OCI-LY3 (cell line): ENCODE measurements around the gene GRAMD1C.
A peak's percentile ranks its signal among the peaks of the same experiment; 100 is the strongest.

Source experiments
- H2AFZ ChIP-seq: fragments of 200-600, 300-600 bp; shearing (Covaris generic); 2 replicates; pipeline ENCODE4 v1.6.0; 2014; ENCODE audit warnings: antibody characterized with exemption, low read depth, low read length
- H3K27ac ChIP-seq: fragments of 200-600, 300-600 bp; sonication (generic); 2 replicates; pipeline ENCODE4 v1.5.1; 2014; ENCODE audit warnings: mild to moderate bottlenecking, low read length, moderate library complexity, mixed read lengths
- H3K27me3 ChIP-seq: fragments of 200-600, 300-600 bp; sonication (generic); 2 replicates; pipeline ENCODE4 v1.6.1; 2014; ENCODE audit warnings: low read depth, low read length, mixed read lengths
- H3K36me3 ChIP-seq: fragments of 200-600, 300-600 bp; sonication (generic); replicated peaks from 2 replicates; pipeline ENCODE3; 2014; ENCODE audit warnings: low read depth, low read length, mixed read lengths
- H3K4me1 ChIP-seq: fragments of 300-600, 200-600 bp; sonication (generic); 2 replicates; pipeline ENCODE4 v1.6.1; 2014; ENCODE audit warnings: low read length, mixed read lengths
- H3K4me2 ChIP-seq: fragments of 200-600, 300-600 bp; sonication (generic); 2 replicates; pipeline ENCODE4 v1.6.1; 2014; ENCODE audit warnings: low read length, mixed read lengths
- H3K4me3 ChIP-seq: fragments of 300-600, 200-600 bp; sonication (generic); 2 replicates; pipeline ENCODE4 v1.5.1; 2014; ENCODE audit warnings: antibody characterized with exemption, mild to moderate bottlenecking, low read length, moderate library complexity
- H3K79me2 ChIP-seq: fragments of 300-600, 200-600 bp; shearing (Covaris generic); 2 replicates; pipeline ENCODE4 v1.6.1; 2014; ENCODE audit warnings: mild to moderate bottlenecking, low read length, mixed read lengths
- H3K9ac ChIP-seq: fragments of 300-600, 200-600 bp; shearing (Covaris generic); 2 replicates; pipeline ENCODE4 v1.6.0; 2014; ENCODE audit warnings: mild to moderate bottlenecking, low read length, moderate library complexity
- H3K9me3 ChIP-seq: fragments of 200-600, 300-600 bp; shearing (Covaris generic); 2 replicates; pipeline ENCODE4 v1.6.1; 2014; ENCODE audit warnings: low read length, mixed read lengths; ENCODE audit not compliant: insufficient read depth
- H4K20me1 ChIP-seq: fragments of 200-600, 300-600 bp; sonication (generic); 2 replicates; pipeline ENCODE4 v1.6.1; 2016; ENCODE audit warnings: low read length, mixed read lengths; ENCODE audit not compliant: insufficient read depth
- EZH2phosphoT487 ChIP-seq: fragments of 200-600 bp; shearing (Covaris generic); IDR thresholded peaks from 2 replicates; pipeline ENCODE4 v1.6.1; 2018; ENCODE audit warnings: antibody characterized with exemption, mixed run types, low read depth
- TF ChIP-seq, protein P1 (sequence below): fragments of 200-600, 300-600 bp; sonication (generic); IDR thresholded peaks from 2 replicates; pipeline ENCODE4 v1.5.1; 2014; ENCODE audit warnings: antibody characterized with exemption, low read length, low read depth

GRAMD1C gene

DNA sequence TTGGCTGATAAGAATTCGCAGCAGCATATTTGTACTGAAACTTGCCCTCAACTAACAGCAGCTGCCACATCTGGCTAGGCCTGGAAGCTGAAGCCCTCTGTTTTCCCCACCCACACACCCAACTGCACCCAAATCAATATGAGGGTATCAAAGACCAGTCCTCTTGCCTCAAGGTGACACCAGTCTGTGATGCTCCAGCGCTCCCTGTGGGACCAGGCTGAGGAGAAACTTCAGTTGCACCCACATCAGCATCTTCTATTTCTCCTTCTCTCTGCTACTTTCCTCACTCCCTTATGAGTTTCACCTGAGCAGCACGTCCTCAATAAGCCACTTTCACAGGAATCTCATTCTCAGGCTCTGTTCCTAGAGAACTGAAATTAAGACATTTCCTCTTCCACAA lies 18.7 kb upstream of the GRAMD1C start:
- Histone ChIP-seq H3K79me2 (no peaks in the 10 kb centered on the region), H3K4me3 (no peak overlapping the region), H3K9me3 (no peaks in the 10 kb centered on the region), H4K20me1 (no peaks in the 10 kb centered on the region), H3K27ac (no peak overlapping the region), H2AFZ (no peak overlapping the region), H3K4me1 (peaks cover 7% of the 10 kb centered on the region), H3K36me3 (no peaks in the 10 kb centered on the region), H3K9ac (no peak overlapping the region), H3K27me3 (no peaks in the 10 kb centered on the region), H3K4me2 (no peak overlapping the region)
- TF ChIP-seq EZH2phosphoT487, result no peak
- TF ChIP-seq, protein P1, sequence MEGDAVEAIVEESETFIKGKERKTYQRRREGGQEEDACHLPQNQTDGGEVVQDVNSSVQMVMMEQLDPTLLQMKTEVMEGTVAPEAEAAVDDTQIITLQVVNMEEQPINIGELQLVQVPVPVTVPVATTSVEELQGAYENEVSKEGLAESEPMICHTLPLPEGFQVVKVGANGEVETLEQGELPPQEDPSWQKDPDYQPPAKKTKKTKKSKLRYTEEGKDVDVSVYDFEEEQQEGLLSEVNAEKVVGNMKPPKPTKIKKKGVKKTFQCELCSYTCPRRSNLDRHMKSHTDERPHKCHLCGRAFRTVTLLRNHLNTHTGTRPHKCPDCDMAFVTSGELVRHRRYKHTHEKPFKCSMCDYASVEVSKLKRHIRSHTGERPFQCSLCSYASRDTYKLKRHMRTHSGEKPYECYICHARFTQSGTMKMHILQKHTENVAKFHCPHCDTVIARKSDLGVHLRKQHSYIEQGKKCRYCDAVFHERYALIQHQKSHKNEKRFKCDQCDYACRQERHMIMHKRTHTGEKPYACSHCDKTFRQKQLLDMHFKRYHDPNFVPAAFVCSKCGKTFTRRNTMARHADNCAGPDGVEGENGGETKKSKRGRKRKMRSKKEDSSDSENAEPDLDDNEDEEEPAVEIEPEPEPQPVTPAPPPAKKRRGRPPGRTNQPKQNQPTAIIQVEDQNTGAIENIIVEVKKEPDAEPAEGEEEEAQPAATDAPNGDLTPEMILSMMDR, result no peak

DNA sequence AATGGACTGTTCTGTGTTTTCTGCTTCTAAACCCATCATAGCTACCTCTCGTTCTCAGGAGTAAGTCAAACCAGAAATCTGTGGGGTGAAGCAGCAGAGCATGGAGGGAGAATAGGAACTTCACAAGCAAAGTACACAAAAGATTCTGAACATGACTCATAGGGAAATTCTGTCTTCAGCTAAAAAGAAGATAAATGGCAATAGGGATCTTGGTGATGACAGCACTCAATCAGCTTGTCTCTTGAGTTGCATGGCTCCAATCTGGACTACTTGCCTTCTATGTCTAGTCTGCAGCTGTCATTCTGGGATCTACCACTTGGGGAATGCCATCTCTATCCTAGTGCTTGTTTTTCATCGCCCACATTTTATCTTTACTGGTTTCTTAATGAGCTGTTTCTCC lies 13.5 kb upstream of the GRAMD1C start:
- Histone ChIP-seq H3K27ac (peak overlapping the region; percentile 80), H3K9me3 (no peaks in the 10 kb centered on the region), H3K4me3 (peak overlapping the region; percentile 72), H2AFZ (peak overlapping the region; percentile 85; the same call in 1 of the 2 replicates), H3K4me2 (peak overlapping the region; percentile 92), H3K36me3 (no peaks in the 10 kb centered on the region), H4K20me1 (no peaks in the 10 kb centered on the region), H3K79me2 (no peaks in the 10 kb centered on the region), H3K27me3 (no peaks in the 10 kb centered on the region), H3K9ac (peak overlapping the region; percentile 52), H3K4me1 (peaks cover 32% of the 10 kb centered on the region)
- TF ChIP-seq, protein P1, result no peak
- no peak for TF ChIP-seq EZH2phosphoT487

- Histone ChIP-seq H3K4me2 (no peak overlapping the region), H3K79me2 (no peaks in the 10 kb centered on the region), H3K27me3 (no peaks in the 10 kb centered on the region), H3K36me3 (peaks cover 7% of the 10 kb centered on the region), H3K9me3 (peaks cover 9% of the 10 kb centered on the region; the same call in 1 of the 2 replicates), H3K27ac (no peak overlapping the region), H4K20me1 (no peaks in the 10 kb centered on the region), H3K9ac (no peak overlapping the region), H3K4me3 (no peak overlapping the region), H3K4me1 (peaks cover 52% of the 10 kb centered on the region), H2AFZ (no peak overlapping the region)
- TF ChIP-seq, protein P1, result no peak
- TF ChIP-seq EZH2phosphoT487, result no peak
Observed at GRCh38 chr3:113828600-113828999, 10.0 kb upstream of the GRAMD1C start.

- Histone ChIP-seq H3K27ac (no peak overlapping the region), H3K36me3 (peaks cover 7% of the 10 kb centered on the region), H3K27me3 (no peaks in the 10 kb centered on the region), H4K20me1 (no peaks in the 10 kb centered on the region), H3K4me1 (peaks cover 47% of the 10 kb centered on the region), H3K9me3 (peaks cover 9% of the 10 kb centered on the region; the same call in 1 of the 2 replicates), H3K4me3 (no peak overlapping the region), H3K9ac (no peak overlapping the region), H2AFZ (no peak overlapping the region), H3K4me2 (no peak overlapping the region), H3K79me2 (no peaks in the 10 kb centered on the region)
- no peak for TF ChIP-seq EZH2phosphoT487
Observed at GRCh38 chr3:113829576-113830354, 8.8 kb upstream of the GRAMD1C start.
